HG03135 (cell line): Measurements from ENCODE around the gene NRGN.

ENCODE experiments used
- ATAC-seq: cut with Tn5 transposase; IDR thresholded peaks from one replicate; pipeline ENCODE4 v1.9.1; 2021; ENCODE audit warnings: mild to moderate bottlenecking, moderate library complexity; ENCODE audit not compliant: unreplicated experiment

NRGN gene

DNA sequence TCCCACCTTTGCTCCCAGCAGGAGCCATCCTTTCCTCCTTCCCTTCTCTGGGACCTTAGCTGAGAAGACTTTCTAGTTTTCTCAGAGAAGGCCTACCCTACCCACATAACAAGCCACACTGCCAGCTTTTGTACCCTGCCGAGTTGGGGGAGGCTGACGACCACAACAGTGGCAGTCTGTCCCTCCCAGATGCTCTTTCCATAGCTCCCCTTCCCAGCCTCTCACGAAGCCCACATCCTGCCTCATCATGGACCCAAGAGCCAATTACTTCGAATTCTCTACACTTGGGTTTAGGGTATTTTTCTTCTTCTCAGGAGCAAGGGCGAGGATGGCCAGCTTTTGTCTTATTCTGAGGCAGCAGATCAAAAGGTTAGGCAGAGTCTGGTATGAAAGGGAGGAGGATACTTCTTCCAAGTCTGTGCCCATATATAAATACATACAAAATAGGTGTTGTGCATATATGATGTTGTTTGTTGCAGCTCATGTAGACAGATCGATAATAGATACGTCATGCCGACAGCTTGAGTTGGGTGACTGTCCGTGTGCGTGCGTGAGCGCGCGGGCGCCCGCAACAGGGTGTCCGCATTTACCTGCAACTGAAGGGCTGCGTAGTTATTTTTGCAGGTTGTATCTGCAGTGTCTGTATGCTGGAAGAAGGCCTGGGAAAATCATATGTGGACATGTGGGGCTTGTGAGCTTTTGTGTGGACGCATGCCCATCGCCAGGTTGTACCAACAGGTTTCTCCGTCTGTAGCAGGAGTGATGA is 846 bp upstream of the NRGN start:
- ATAC-seq = no peak

- ATAC-seq = peak; percentile 42
Measured at GRCh38 chr11:124740277-124740882, 638 bp downstream of the NRGN start.

GRCh38 chr11:124742555-124742954 is 2.8 kb downstream of the NRGN start:
- no peak for ATAC-seq

DNA sequence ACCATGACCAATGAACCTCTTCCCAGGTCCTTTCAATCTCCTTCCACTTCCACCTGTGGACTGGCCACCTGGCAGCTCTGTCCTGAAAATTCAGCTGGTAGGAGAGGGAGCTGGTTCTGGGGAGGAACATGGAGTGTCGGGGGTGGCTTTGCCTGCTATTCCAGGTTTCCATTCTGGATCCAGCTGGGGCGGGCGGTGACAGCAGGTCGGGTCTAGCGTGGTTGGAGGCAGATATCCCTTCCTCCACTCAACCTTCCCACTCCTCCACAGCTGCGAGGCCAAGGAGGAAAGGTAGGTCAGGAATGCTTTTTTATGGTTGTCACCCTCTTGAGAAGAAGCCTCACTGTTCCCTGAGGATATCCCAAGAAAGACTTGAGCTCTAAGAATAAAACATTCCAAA is 3.3 kb downstream of the NRGN start:
- no peak for ATAC-seq

GRCh38 chr11:124745270-124745834 is 5.6 kb downstream of the NRGN start:
- ATAC-seq = no peak

DNA sequence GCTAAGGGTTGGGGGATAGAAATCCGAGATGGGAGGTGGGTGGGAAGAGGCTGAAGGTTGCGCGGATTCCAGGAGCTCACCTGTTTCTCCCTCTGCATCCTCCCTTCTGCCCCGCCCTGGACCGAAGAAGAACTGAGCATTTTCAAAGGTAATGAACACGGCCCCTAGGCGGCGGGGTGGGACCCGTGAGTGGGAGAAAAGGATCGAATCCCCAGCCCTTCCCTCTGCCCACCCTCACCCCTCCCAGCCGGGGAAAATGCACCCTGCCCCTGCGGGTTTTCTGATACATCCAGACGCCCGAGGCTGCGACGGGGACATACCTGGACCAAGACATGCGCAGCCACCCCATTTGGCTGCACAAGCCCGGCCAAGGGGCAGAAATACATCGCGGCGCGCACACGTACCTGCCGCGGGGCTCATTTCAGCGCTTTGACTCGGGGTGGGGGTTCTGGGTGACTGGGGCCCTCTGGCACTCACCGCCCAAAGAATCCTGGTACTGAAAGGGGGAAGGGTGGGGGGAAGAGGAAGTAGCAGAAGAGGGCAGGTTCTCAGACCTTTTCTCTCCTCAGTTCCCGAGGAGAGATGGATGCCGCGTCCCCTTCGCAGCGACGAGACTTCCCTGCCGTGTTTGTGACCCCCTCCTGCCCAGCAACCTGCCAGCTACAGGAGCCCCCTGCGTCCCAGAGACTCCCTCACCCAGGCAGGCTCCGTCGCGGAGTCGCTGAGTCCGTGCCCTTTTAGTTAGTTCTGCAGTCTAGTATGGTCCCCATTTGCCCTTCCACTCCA is 6.3 kb downstream of the NRGN start:
- ATAC-seq = peak; percentile 7

DNA sequence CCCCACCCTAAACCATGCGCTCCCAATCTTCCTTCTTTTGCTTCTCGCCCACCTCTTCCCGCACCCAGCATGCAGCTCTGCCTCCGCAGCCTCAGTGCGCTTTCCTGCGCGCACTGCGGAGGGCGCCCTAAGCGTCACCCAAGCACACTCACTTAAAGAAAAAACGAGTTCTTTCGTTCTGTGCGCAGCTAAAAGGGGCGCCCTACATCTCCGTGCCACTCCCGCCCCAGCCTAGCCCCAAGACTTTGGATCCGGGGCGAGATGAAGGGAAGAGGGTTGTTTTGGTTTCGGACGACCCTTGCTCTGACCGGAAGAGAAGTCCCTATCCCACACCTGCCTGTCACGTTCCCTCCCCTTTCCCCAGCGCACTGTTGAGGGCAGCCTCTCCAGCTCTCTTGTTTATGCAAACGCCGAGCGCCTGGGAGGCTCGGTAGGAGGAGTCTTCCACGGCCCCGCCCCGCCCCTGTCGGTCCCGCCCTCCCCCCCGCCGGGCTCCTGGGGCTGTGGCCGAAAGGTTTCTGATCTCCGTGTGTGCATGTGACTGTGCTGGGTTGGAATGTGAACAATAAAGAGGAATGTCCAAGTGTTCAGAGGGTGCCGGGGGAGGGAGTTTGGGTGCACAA is 7.0 kb downstream of the NRGN start:
- peak; percentile 92 for ATAC-seq

DNA sequence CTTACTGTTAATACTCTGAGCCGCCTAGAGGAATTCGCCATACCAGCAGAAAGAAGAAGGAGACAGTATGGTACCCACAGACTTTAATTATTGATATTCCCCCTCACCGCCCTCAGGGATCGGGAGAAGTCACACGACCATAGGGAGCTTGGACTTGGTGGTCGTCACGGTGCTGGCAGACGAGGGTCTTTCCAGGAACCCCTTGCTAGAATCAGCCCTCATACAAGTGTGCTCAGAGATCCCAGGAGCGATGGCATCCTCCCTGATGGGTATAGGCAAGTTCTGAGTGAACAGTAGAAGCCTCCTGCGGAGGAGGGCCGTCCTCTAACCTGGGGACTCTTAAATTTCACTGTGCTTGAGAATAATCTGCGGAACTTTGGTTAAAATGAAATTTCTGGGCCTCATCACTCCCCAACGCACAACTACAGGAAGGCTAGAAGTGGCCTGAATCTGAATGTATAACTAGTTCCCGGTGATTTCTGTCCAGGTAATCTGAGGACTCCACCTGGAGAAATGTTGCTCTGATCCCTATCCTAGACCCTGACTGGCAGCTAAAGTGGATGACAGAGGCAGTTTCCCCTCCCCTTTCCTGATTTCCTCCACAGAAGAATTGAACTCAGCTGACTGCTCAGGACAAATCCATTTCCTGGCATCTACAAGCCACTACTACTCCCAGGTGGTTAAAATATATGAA is 7.8 kb downstream of the NRGN start:
- no peak for ATAC-seq

DNA sequence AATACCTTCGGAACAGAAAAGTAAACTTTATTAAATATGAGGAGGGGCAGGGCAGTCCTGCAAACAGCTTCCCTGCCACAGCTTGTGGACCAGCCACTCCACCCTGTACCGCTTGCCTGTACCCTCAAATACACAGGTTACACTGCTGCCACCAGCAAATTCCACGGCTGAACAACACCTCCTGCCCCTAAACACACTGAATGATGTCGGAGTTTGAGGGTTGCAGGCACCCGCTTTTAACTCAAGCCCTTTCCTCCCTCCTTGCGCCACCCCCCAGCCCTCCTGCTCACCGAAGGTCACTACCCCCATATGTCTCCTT is 8.3 kb downstream of the NRGN start:
- no peak for ATAC-seq

DNA sequence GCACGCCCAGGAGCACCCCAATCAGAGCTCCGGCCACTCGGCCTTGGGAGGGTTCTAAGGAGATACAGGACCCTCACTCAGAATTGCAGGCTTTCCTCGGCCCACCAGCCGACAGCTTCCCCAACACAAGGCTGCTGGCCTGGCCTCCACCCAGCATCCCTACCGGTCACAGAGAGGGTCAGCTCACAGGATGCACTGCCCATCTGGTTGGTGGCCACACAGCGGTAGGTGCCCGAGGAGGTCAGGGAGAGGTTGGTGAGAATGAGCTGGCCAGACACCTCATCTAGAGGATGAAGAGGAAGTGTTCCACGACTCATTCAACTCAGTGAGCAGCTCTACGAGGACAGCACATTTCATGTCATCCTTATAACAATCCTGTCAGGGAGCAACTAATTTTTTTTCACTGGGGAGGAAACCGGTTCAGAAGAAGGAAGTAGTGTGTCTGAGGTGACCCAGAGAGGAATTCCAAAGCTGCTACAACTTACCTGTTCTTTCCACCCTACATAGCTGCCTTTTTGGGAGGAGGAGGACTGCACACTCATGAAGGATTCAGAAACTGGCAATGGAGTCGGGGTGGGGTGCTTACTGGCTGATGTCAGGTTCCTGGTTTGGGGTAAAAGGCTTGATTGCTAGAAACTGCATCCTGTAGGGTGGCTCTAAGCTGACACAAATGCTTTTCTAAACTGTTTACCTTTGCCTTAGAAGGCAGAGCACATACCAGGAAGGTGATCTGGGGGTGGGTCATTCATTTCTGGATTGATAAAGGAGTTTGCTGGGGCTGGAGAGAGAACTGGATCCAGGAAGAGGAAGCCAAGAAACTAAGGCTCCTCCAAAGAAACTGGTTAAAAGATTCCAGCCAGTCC is 9.0 kb downstream of the NRGN start:
- no peak for ATAC-seq

DNA sequence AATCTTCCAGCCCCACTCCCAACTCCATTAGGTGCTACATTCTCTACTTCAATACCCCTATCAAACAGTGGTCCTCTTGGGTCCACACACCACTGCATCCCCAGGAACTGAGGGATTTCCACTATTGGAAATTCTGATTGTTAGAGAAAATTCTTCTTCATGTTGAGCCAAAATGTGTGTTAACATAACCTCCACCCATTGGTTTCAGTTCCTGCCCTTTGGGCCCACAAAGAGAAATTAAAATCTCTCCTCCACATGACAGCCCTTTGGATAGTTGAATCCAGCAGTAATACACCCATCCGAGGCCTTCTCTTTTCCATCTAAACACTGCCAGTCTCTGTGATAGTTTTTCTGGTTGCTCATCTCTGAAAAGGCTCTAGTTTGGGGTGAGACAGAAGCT is 10.2 kb downstream of the NRGN start:
- ATAC-seq = no peak

DNA sequence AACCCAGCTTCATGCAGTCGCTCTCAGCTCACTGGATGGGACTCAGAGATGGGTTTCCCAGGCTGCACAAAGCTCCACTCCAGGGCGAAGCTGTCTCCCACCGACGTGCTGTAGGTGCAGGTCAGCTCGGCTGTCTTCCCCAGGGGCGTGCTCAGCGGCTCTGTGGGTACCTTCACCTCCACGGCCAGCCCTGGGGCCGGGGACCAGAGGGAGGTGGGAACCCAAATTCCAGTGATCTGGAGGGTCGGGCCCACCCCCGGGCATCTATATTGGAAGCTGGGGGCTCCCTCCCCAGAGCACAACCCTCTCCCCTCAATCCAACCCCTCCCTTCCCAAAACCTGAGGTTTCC is 11.6 kb downstream of the NRGN start:
- ATAC-seq = no peak

DNA sequence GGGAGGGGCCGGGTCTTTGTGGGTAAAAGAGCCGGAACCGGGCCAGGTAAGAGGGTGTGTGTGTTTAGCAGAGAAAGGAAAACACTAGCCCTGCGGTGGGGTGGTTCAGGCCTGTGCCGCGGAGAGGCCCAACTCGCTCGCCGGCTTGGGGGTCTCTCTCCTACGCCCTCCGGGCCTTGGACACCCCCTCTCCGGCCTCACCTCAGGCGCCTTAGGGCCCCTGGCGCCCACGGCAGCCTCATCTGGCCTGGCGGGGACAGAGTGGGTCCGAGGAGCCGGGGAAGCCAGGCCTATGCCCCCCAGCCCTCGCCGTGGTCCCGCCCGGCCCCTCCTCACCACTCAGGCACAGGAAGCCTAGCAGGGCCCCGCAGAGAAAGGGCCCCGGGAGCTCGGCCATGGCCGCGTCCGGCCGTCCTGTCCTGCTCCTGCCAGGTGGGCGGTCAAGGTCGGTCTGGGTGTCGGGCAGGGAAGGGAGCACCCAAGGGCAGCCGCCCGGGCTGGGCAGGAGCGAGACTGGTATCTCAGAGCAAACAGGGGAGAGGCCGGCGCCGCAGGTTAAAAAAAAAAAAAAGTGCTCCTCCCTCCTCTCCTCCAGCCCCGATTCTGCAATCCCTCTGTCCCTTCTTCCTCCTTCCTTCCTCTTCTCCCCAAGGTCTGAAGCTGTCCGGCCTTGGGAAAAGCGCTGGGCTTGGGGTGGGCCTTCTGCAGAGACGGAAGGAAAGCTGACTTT is 12.2 kb downstream of the NRGN start, which contains the start of gene VSIG2:
Gene VSIG2, minus strand, starts transcription at position 515 of the 730 bp plus-strand sequence. Its CDS starts 118 bp downstream, at position 397.
- no peak for ATAC-seq

DNA sequence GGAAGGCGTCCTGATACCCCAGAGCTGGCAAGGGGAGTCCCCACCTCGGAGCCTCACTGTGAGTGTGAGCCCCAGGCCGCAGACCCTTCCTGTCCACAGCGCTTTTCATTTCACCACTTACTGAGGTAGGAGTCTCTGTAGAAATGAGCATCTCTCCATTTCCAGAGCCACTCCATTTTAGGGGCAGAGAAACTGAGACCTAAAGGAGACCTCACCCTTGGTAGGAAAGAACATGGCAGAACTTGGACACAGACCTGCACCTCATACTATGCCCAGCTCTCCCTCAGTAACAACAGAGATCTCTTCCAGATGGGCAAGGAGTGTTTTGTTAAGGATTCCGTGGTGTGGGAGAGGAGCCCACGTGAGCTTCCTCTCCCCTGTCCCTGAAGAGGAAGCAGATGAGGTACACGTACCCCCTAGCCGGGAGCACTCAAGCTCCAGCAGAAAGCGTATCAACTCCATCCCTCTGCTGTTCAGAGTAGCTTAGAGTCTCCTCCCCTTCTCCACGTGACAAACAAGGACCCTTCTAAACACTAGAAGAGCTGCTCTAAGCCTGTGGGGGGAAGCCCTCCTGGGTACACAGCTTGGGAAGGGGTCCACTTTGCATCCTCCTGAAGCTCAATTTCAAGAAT is 12.8 kb downstream of the NRGN start:
- ATAC-seq = no peak

GRCh38 chr11:124753205-124753604 is 13.5 kb downstream of the NRGN start:
- no peak for ATAC-seq

GRCh38 chr11:124753624-124754023 is 13.9 kb downstream of the NRGN start:
- ATAC-seq = no peak

DNA sequence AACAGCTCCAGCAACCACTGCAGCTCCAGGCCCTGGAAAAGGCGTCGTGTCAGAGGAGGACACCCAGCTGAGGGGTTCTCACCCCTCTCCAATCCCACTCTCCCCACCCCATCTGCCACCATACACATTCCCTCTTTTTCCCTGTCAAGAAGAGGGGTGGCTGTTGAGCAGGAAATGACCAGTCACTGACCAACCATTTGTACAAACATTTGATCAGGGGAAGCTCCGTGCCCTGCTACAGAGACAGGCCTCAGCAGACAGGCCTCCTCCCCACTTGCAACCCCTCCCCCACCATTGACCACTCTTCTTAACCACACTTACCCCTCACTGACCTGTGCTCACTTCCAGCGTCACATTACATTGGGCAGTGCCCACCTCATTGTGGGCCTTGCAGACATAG is 14.6 kb downstream of the NRGN start:
- ATAC-seq = no peak

DNA sequence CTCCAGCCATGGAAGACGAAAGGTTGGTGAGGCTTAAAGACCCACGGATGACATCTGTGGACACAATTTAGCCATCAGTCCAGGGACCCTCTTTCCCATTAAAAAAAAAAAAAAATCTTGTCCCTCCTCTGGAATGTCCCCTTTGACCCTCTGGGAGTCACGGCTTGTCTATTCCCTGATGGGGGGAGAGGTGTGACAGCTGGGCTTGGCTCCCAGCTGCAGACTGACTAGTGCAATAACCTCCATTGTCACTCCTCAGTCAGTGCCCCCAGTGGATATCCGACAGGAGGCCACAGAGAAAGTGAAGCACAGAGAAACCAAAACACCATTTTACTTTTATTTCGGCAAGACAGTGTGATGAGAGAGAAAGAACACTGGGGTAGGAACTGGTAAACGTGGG is 15.0 kb downstream of the NRGN start:
- no peak for ATAC-seq
